ENCODE results near the gene ATP6V0D1. TPM values are rescaled to one million over a fixed set of nuclear protein-coding genes. Genes with fewer than 3 reads are reported as not detected.

Gene ATP6V0D1
- total and polyA plus RNA-seq, 2 of the 4 experiments (the other 2 are of a cell fraction), result 112 to 124 TPM

- CTCF ChIA-PET, result no interaction called here
- H3K9me3 ChIP-seq (ENCODE audit: control insufficient read depth, insufficient read depth, low read length), result no peaks in the 10 kb centered on the region
- no peak overlapping the region for H3K56ac ChIP-seq (ENCODE audit: extremely low read depth, insufficient read depth, low read length)
- H3K27ac ChIP-seq (ENCODE audit: insufficient read depth, low read length), result no peak overlapping the region
- H3K9ac ChIP-seq (ENCODE audit: low read depth, low read length), result no peak overlapping the region
- peaks cover 2% of the 10 kb centered on the region; the same call in 1 of the 2 replicates for H3K36me3 ChIP-seq (ENCODE audit: control insufficient read depth, insufficient read depth, low read length)
- peaks cover 16% of the 10 kb centered on the region for H3K9me1 ChIP-seq (ENCODE audit: insufficient read depth, low read length)
- BruUV-seq (replicated peaks), result no TSS peak
- H3K4ac ChIP-seq (ENCODE audit: low read depth, low read length), result no peak overlapping the region
- H2BK15ac ChIP-seq (ENCODE audit: low read depth, low read length), result no peak overlapping the region
- DNase-seq (no peak), ATAC-seq (ENCODE audit: low read depth) (no peak)
- no peak overlapping the region for H4K91ac ChIP-seq (ENCODE audit: insufficient read depth, low read depth, low read length)
- POLR2A ChIA-PET (ENCODE audit: unreplicated experiment), result no interaction called here
- H2BK20ac ChIP-seq (ENCODE audit: low read depth, low read length), result no peak overlapping the region
- peaks cover 30 to 81% of the 10 kb centered on the region in 2 experiments for H3K79me1 ChIP-seq (ENCODE audit: low read depth in 1 of 2, low read length in 2 of 2)
- no peak overlapping the region for H2AK9ac ChIP-seq (replicated peaks; ENCODE audit: low read depth, low read length, poor library complexity)
- H3K27me3 ChIP-seq (ENCODE audit: control insufficient read depth, insufficient read depth, low read length), result no peaks in the 10 kb centered on the region
- peaks cover 11% of the 10 kb centered on the region for H3K4me1 ChIP-seq (ENCODE audit: control insufficient read depth, insufficient read depth, low read length)
- H2AK5ac ChIP-seq (ENCODE audit: low read depth, low read length), result no peak overlapping the region
- peaks cover 52% of the 10 kb centered on the region for H4K20me1 ChIP-seq (ENCODE audit: insufficient read depth, low read length)
- H3K18ac ChIP-seq (ENCODE audit: low read depth, low read length), result no peak overlapping the region
- H3K4me3 ChIP-seq (ENCODE audit: insufficient read depth, low read depth, low read length), result no peak overlapping the region
- TF ChIP-seq NFE2L2 (IDR thresholded peaks at IDR 0.05; ENCODE audit: low read depth, low read length) (no peak), USF2 (IDR thresholded peaks at IDR 0.05; ENCODE audit: low read depth, low read length) (no peak), RAD21 (IDR thresholded peaks at IDR 0.05; ENCODE audit: low read length) (no peak)
- 80% methylated on average over 1 of the region's 8 CpGs; no CpG with 5 or more reads in 1 of the 2 experiments for WGBS, 2 experiments (ENCODE audit: extremely low coverage in 2 of 2, insufficient read length in 1 of 2)
- no peak overlapping the region for H3K23ac ChIP-seq (ENCODE audit: low read depth, low read length)
- H3K14ac ChIP-seq (replicated peaks; ENCODE audit: low read depth, low read length), result no peak overlapping the region
- H4K8ac ChIP-seq (ENCODE audit: low read depth in 2 of 2, low read length in 2 of 2), result no peak overlapping the region
- dilution Hi-C loops (cut with HindIII; ENCODE audit: low sequenced_read_pairs, unreplicated experiment) (no loop called here), intact Hi-C loops (cut with micrococcal nuclease) (no loop called here), in situ Hi-C loops (cut with MboI; ENCODE audit: low sequenced_read_pairs) (no loop called here)
- no peak overlapping the region for H4K5ac ChIP-seq (ENCODE audit: low read depth, low read length)
- H2BK120ac ChIP-seq (ENCODE audit: low read depth, low read length), result no peak overlapping the region
- no peak overlapping the region for H2AFZ ChIP-seq (replicated peaks; ENCODE audit: low read length, poor library complexity)
- no peak overlapping the region for H2BK5ac ChIP-seq (ENCODE audit: low read depth, low read length, poor library complexity, severe bottlenecking)
- no peak overlapping the region for H3K4me2 ChIP-seq (ENCODE audit: low read depth, low read length)
Observed at GRCh38 chr16:67477960-67478554, 2.9 kb downstream of the ATP6V0D1 start.
